DOHH2 (cell line): ENCODE measurements around the gene CACNA2D3.

Experiments
- H3F3A ChIP-seq: fragments of 200-600 bp; sonication (generic), shearing (Covaris generic); 2 replicates; pipeline ENCODE4 v1.6.0; 2016; ENCODE audit warnings: antibody characterized with exemption, mild to moderate bottlenecking; ENCODE audit not compliant: control insufficient read depth, insufficient read depth
- H3K27ac ChIP-seq: fragments of 200-600 bp; sonication (generic); 2 replicates; pipeline ENCODE4 v1.5.1; 2014; ENCODE audit warnings: low read depth, mild to moderate bottlenecking, low read length, moderate library complexity
- H3K27me3 ChIP-seq: fragments of 200-600 bp; sonication (generic); 2 replicates; pipeline ENCODE4 v1.6.1; 2014; ENCODE audit warnings: mild to moderate bottlenecking, low read length, mixed read lengths; ENCODE audit not compliant: control insufficient read depth
- H3K36me3 ChIP-seq: fragments of 200-600 bp; sonication (generic); 2 replicates; pipeline ENCODE4 v1.6.1; 2014; ENCODE audit warnings: mild to moderate bottlenecking, low read length, moderate library complexity, mixed read lengths; ENCODE audit not compliant: control insufficient read depth
- H3K4me1 ChIP-seq: fragments of 200-600 bp; sonication (generic); 2 replicates; pipeline ENCODE4 v1.6.1; 2014; ENCODE audit warnings: mild to moderate bottlenecking, low read length, mixed read lengths; ENCODE audit not compliant: control insufficient read depth
- H3K4me2 ChIP-seq: fragments of 200-600 bp; sonication (generic); 2 replicates; pipeline ENCODE4 v1.6.0; 2014; ENCODE audit warnings: mild to moderate bottlenecking, low read length, moderate library complexity
- H3K4me3 ChIP-seq: fragments of 200-600 bp; sonication (generic); 2 replicates; pipeline ENCODE4 v1.5.1; 2014; ENCODE audit warnings: mild to moderate bottlenecking, low read length, mixed read lengths
- H3K79me2 ChIP-seq: fragments of 200-600 bp; sonication (generic); 2 replicates; pipeline ENCODE4 v1.6.1; 2014; ENCODE audit warnings: mild to moderate bottlenecking, low read length, mixed read lengths; ENCODE audit not compliant: control insufficient read depth
- H3K9me2 ChIP-seq: fragments of 200-600 bp; sonication (generic); replicated peaks from 2 replicates; pipeline ENCODE4 v1.6.1; 2014; ENCODE audit warnings: mild to moderate bottlenecking, low read length, mixed read lengths; ENCODE audit not compliant: control insufficient read depth
- H3K9me3 ChIP-seq: fragments of 200-600 bp; sonication (generic); 2 replicates; pipeline ENCODE4 v1.6.1; 2014; ENCODE audit warnings: antibody characterized with exemption, low read length, mixed read lengths; ENCODE audit not compliant: control insufficient read depth, insufficient read depth
- H4K20me1 ChIP-seq: fragments of 200-600 bp; sonication (generic); 2 replicates; pipeline ENCODE4 v1.6.0; 2014; ENCODE audit warnings: low read depth, mild to moderate bottlenecking, antibody characterized with exemption, low read length, moderate library complexity; ENCODE audit not compliant: control insufficient read depth, insufficient read depth
- CTCF ChIP-seq: fragments of 200-600 bp; sonication (generic); IDR thresholded peaks from one replicate; pipeline ENCODE4 v1.5.1; 2014; ENCODE audit warnings: antibody characterized with exemption, mild to moderate bottlenecking, low read depth, low read length; ENCODE audit not compliant: poor library complexity, severe bottlenecking
- EZH2phosphoT487 ChIP-seq: fragments of 200-600 bp; sonication (generic); IDR thresholded peaks from 2 replicates; pipeline ENCODE4 v1.6.1; 2017; ENCODE audit warnings: borderline replicate concordance, mild to moderate bottlenecking, antibody characterized with exemption, low read length, moderate library complexity, mixed read lengths

CACNA2D3 gene

GRCh38 chr3:54875596-54876268, 753.4 kb downstream of the CACNA2D3 start:
- Histone ChIP-seq H3K4me2 (no peak overlapping the region), H3K9me3 (no peaks in the 10 kb centered on the region), H3K36me3 (no peaks in the 10 kb centered on the region), H3K4me1 (no peaks in the 10 kb centered on the region), H3K9me2 (no peaks in the 10 kb centered on the region), H3K79me2 (no peaks in the 10 kb centered on the region), H3F3A (no peaks in the 10 kb centered on the region), H3K27me3 (no peaks in the 10 kb centered on the region), H3K27ac (no peak overlapping the region), H4K20me1 (no peaks in the 10 kb centered on the region), H3K4me3 (no peak overlapping the region)
- TF ChIP-seq EZH2phosphoT487 (no peak), CTCF (no peak)

DNA sequence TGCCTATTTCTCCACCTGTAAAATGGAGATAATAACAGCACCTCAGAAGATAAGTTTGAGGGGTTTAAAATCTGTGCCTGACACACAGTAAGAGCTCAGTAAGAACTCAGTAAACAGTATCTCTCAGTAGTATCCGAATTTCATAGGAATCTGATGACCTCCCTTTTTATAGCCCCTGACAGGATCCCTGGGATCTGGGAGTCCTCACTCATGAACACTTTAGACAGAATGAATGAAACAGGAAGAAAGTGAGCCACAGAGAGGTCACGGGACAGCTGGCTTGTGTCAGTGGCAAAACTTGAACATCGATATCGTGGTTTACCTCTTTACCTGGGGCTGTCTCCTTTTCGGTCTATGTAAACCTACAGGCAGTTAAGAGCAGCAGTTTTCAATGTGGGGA, 754.3 kb downstream of the CACNA2D3 start:
- Histone ChIP-seq H3K9me2 (no peaks in the 10 kb centered on the region), H3K27me3 (no peaks in the 10 kb centered on the region), H3F3A (no peaks in the 10 kb centered on the region), H3K79me2 (no peaks in the 10 kb centered on the region), H3K4me1 (no peaks in the 10 kb centered on the region), H4K20me1 (no peaks in the 10 kb centered on the region), H3K4me3 (no peak overlapping the region), H3K27ac (no peak overlapping the region), H3K36me3 (no peaks in the 10 kb centered on the region), H3K9me3 (no peaks in the 10 kb centered on the region), H3K4me2 (no peak overlapping the region)
- no peak for TF ChIP-seq EZH2phosphoT487

DNA sequence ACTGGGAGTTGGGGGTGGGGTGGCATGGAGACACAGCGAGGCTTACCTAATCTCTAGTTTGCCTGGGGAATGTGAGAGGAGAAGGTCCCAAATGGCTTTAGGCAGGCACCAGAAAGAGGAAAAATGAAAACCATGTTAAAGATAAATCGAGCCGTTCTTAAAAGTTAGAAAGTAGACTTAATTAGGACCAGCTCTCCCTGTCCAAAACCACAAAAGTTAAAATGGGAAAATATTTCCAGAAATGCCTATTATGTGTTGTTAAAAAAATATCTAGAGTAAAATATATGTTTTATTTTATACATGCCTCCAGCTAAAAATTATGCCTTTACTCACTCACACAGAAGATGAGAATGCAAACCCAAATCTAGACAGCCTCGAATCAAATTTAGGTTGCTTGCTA, 755.4 kb downstream of the CACNA2D3 start:
- Histone ChIP-seq H3K4me1 (no peaks in the 10 kb centered on the region), H3K27ac (no peak overlapping the region), H4K20me1 (no peaks in the 10 kb centered on the region), H3K4me2 (no peak overlapping the region), H3K9me2 (no peaks in the 10 kb centered on the region), H3K9me3 (no peaks in the 10 kb centered on the region), H3K79me2 (no peaks in the 10 kb centered on the region), H3F3A (no peaks in the 10 kb centered on the region), H3K4me3 (no peak overlapping the region), H3K36me3 (no peaks in the 10 kb centered on the region), H3K27me3 (no peaks in the 10 kb centered on the region)
- TF ChIP-seq EZH2phosphoT487 (no peak), CTCF (no peak)

DNA sequence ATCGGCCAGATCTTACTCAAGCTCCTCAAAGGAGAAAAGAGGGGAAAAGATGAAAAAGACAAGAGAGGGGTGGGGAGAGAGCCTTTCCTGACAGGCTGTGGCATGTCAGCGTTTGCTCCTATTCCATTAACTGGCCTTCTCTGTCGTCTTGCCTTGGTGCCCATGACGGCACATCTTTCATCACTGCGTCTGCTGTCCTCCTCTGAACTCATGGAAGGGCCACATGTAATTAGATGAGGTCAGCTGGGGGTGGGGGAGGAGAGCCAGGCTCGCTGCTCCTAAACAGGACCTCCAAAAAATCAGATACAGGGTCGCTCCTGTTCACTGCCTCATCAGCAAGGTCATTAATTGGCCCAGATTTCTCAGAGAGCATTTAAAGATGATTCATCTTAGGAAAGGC, 755.8 kb downstream of the CACNA2D3 start:
- Histone ChIP-seq H3F3A (no peaks in the 10 kb centered on the region), H3K4me2 (no peak overlapping the region), H3K9me2 (no peaks in the 10 kb centered on the region), H3K27me3 (no peaks in the 10 kb centered on the region), H3K4me1 (no peaks in the 10 kb centered on the region), H3K4me3 (no peak overlapping the region), H4K20me1 (no peaks in the 10 kb centered on the region), H3K9me3 (no peaks in the 10 kb centered on the region), H3K36me3 (no peaks in the 10 kb centered on the region), H3K27ac (no peak overlapping the region), H3K79me2 (no peaks in the 10 kb centered on the region)
- TF ChIP-seq CTCF (no peak), EZH2phosphoT487 (no peak)
